H1 (cell line): ENCODE measurements around the gene PITX3.

Experiments used
- CREB1 ChIP-seq: IDR thresholded peaks from 2 replicates; pipeline ENCODE4 v1.6.1; 2012; ENCODE audit warnings: inconsistent platforms
- EGR1 ChIP-seq: IDR thresholded peaks from 2 replicates; pipeline ENCODE4 v1.6.1; 2011; ENCODE audit warnings: low read depth, low read length, borderline replicate concordance
- EZH2 ChIP-seq: fragments of 200-600 bp; sonication (generic); IDR thresholded peaks from 2 replicates; pipeline ENCODE4 v1.7.1; 2012; ENCODE audit warnings: low read depth, mild to moderate bottlenecking, moderate library complexity, low read length, inconsistent platforms; ENCODE audit not compliant: severe bottlenecking
- HDAC6 ChIP-seq: IDR thresholded peaks from one replicate; pipeline ENCODE4 v1.7.1; 2012; ENCODE audit warnings: low read depth, mild to moderate bottlenecking, inconsistent platforms, low read length, moderate library complexity
- JUN ChIP-seq: IDR thresholded peaks from 2 replicates; pipeline ENCODE4 v1.6.1; 2011; ENCODE audit warnings: low read depth, mild to moderate bottlenecking, improper control_type of control experiment, low read length
- POLR2AphosphoS5 ChIP-seq: IDR thresholded peaks from 2 replicates; pipeline ENCODE4 v1.6.1; 2011; ENCODE audit warnings: low read depth, low read length
- SAP30 ChIP-seq: fragments of 300-600 bp; sonication (generic); IDR thresholded peaks from 2 replicates; pipeline ENCODE4 v1.7.1; 2012; ENCODE audit warnings: low read length, moderate library complexity, mild to moderate bottlenecking, inconsistent platforms; ENCODE audit not compliant: insufficient read depth, insufficient replicate concordance
- SUZ12 ChIP-seq: fragments of 200-600 bp; sonication (generic); IDR thresholded peaks from 2 replicates; pipeline ENCODE4 v1.6.1; 2012; ENCODE audit warnings: mild to moderate bottlenecking, inconsistent platforms, low read length, moderate library complexity, mixed read lengths
- TAF1 ChIP-seq: IDR thresholded peaks from 2 replicates; pipeline ENCODE4 v1.6.1; 2011; ENCODE audit warnings: mild to moderate bottlenecking, low read depth, low read length
- ZNF274 ChIP-seq: IDR thresholded peaks from 2 replicates; pipeline ENCODE4 v1.7.0; 2012; ENCODE audit warnings: low read length, borderline replicate concordance; ENCODE audit errors: extremely low read depth
- TF ChIP-seq, protein P1 (sequence below): IDR thresholded peaks from 2 replicates; pipeline ENCODE4 v1.6.1; 2012; ENCODE audit warnings: inconsistent platforms
- TF ChIP-seq, protein P2 (sequence below), 3 experiments: IDR thresholded peaks; 1 replicate in 2 of 3; 2 replicates in 1 of 3; pipeline versions ENCODE4 v1.5.1 to v1.6.1; 2011; ENCODE audit warnings: low read length in 3 of 3, mild to moderate bottlenecking in 3 of 3, inconsistent platforms in 2 of 3, low read depth in 1 of 3, moderate library complexity in 1 of 3; ENCODE audit not compliant: insufficient read depth in 1 of 3; ENCODE audit errors: control extremely low read depth in 1 of 3

DNA sequence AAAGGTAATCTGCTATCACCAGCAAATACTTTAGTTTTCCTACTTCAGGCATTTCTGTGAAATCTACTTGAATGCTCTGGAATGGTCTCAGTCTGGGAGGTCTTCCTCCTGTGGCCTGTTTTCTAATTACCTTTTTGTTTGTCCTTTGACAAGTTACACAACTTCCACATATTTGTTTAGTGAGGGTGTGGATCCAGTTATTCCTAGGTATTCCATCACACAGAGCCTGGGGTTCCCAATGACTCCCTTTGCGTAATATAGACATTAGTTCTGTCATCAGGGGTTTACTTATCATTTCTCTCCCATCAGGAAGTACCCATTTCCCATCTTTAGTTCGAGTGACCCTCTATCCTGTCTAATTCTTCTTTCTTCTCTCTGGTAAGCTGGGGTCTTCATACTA, 43.3 kb downstream of the PITX3 start:
- TF ChIP-seq, protein P1, sequence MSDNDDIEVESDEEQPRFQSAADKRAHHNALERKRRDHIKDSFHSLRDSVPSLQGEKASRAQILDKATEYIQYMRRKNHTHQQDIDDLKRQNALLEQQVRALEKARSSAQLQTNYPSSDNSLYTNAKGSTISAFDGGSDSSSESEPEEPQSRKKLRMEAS: no peak
- TF ChIP-seq, protein P2, sequence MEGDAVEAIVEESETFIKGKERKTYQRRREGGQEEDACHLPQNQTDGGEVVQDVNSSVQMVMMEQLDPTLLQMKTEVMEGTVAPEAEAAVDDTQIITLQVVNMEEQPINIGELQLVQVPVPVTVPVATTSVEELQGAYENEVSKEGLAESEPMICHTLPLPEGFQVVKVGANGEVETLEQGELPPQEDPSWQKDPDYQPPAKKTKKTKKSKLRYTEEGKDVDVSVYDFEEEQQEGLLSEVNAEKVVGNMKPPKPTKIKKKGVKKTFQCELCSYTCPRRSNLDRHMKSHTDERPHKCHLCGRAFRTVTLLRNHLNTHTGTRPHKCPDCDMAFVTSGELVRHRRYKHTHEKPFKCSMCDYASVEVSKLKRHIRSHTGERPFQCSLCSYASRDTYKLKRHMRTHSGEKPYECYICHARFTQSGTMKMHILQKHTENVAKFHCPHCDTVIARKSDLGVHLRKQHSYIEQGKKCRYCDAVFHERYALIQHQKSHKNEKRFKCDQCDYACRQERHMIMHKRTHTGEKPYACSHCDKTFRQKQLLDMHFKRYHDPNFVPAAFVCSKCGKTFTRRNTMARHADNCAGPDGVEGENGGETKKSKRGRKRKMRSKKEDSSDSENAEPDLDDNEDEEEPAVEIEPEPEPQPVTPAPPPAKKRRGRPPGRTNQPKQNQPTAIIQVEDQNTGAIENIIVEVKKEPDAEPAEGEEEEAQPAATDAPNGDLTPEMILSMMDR (IDR thresholded peaks at IDR 0.05; ENCODE audit: control extremely low read depth in 1 of 3, insufficient read depth in 1 of 3, low read depth in 1 of 3, low read length in 3 of 3): no peak
- no peak for TF ChIP-seq EZH2
- TF ChIP-seq ZNF274: no peak
- no peak for TF ChIP-seq CREB1
- no peak for TF ChIP-seq HDAC6
- no peak for TF ChIP-seq SAP30
- no peak for TF ChIP-seq JUN
- TF ChIP-seq POLR2AphosphoS5: no peak
- TF ChIP-seq EGR1: no peak
- no peak for TF ChIP-seq TAF1
- no peak for TF ChIP-seq SUZ12
